HT1080 (cell line): ENCODE results near the gene TOMM40L. TPM values are rescaled to one million over a fixed set of nuclear protein-coding genes. Genes with fewer than 3 reads are reported as not detected.
A peak's percentile ranks its signal among the peaks of the same experiment; 100 is the strongest.
"Not testable (repeated sequence)": the region's sequence is repeated elsewhere in the genome, so short reads cannot be mapped to it uniquely, and the experiment has no call there.

Source experiments
- DNase-seq: peaks from one replicate; pipeline ENCODE4 v3.0.0-alpha.2; 2015; ENCODE audit warnings: low read depth
- total RNA-seq: library from RNA; depleted of rRNA; stranded (reverse); fragments of >200 nt; shearing (Covaris generic); gene quantifications from 2 replicates; pipeline ENCODE4 v1.2.3, GENCODE V29; 2014

The TOMM40L gene
- total RNA-seq, 1 experiment from 2014 or later = 25.8 TPM

DNA sequence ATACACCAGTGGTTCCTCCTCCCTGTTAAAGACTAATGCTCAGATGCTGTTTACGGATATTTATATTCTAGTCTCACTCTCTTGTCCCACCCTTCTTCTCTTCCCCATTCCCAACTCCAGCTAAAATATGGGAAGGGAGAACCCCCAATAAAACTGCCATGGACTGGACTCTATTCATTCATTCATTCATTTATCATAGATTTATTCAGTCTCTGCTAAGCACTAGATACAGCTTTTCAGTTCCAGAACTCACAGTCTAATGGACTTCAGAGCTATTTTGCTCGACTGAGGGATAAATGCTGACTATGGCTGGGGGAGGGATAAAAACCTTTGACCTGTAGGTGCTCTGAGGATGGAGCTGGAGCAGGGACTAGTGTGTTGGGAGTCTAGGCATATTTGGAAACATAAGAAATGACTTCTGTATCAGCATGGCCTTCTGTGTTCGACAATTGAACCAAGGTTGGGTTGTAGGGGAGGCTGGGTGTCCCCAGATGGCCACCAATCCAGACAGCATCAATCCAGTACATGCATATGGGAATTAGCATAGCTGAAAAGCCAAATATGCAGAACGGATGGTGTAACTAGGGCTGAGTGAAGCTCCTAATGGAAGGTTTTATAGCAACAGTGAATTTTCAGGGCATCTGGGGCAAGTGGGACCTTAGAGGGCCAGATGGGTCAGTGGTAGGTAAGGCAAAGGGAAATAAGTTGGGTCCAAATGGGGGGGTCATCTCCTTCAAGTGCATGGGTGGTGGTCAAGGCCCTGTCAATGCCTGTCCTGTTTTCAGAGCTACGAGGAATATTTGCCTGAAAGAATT lies 6.6 kb upstream of the TOMM40L start:
- DNase-seq = no peak

DNA sequence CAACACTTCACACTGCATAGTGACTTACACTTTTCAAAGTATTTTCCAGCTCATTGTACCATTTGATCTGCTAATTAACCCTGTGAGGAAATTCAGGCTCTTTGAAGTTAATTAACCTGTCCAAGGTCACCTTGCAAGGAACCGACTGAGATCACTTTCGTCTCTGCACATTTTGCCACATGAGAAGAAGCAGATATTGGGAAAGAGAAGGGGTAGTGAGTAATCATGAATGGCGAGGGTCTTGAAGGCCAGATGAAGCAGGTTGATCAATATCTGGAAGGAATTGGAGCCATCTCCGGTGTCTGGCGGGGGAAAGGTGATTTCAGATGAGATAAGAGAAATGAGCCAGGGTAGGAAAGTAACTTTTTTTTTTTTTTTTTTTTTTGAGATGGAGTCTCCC lies 5.9 kb upstream of the TOMM40L start:
- no peak for DNase-seq

DNA sequence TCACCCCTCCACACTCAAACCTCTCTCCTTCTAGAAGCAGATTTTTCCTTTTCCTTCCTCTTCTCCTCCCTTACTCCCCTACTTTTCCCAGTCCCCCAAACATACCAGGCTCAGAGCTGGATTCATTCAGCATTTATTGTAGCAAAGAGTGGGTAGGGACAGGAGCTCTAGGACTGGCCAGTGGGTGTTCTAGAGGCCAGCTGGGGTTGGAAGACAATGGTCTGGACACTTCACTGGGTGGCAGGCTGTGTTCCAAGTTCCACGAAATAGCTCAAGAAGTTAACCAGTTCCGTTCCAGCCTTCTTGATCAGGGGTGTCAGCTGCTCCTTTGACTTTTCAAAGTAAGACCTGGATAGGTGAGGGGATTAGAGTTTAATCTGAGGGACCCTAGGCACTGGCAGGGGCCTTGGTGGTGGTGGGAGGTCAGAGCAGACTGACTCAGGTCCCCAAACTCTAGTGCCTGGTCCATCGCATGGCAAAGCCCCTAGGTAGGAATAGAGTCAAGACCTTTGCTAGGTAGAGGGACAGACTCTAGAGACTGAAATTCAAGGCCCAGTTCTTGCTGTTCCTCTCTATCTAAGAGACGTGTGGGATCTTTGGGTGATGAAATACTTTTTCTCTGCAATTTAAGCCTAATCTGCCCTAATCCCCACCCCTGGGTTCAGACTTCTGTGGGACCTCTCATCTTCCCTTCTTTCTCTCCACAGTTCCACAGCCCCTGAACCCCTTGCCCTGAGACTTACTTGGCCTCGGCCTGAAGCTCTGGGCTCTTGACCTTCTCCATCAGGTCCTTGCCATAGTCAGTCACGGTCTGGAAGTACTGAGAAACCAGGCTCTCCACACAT lies 3.5 kb upstream of the TOMM40L start:
- no peak for DNase-seq

DNA sequence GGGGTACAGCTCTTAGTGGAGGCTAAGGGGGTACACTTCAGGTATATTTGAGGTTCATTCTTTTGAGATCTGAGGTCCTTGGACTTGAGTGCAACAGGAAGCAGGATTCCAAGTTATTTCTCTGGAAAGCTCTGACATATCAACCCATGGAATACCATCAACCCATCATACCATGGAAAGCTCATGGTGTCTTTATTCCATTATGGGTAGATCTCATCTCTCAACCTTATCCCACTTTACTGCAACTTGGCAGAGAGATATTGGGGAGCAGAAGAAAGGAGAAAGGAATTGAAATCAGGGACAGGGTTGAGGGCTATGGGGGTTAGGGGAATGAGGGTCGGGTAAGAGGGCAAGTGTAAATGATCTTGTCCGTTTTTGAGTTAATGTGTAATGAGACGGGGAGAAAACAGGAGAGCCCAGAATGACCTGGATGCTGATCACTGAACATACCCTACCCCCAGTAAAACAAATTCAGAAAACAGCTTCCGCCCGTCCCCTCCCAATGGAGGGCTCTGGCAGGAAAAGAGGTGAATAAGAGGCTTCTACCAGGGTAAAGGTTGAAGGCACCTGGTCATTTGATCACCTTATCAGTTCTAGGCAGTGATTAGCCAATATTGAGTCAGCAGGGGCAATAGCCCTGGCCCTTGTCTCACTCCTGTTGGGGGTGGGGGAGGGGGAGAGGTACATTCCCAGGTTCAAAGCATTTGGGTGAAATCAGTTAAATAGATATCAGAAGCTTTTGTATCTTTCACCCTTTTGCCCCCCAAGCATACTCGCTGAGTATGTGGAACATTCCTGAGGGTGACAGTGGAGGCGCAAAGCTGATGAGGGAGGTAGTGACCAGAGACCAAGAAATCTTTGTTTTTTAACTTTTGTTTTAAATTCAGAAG lies 1.8 kb upstream of the TOMM40L start:
- DNase-seq = no peak

DNA sequence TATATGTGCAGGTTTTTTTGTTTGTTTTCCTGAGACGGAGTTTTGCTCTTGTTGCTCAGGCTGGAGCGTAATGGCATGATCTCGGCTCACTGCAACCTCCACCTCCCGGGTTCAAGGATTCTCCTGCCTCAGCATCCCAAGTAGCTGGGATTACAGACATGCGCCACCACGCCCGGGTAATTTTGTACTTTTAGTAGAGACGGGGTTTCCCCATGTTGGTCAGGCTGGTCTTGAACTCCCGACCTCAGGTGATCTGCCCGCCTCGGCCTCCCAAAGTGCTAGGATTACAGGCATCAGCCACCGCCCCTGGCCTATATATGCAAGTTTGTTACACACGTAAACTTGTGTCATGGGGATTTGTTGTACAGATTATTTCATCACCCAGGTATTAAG lies 1.2 kb upstream of the TOMM40L start:
- DNase-seq = not testable (repeated sequence)

DNA sequence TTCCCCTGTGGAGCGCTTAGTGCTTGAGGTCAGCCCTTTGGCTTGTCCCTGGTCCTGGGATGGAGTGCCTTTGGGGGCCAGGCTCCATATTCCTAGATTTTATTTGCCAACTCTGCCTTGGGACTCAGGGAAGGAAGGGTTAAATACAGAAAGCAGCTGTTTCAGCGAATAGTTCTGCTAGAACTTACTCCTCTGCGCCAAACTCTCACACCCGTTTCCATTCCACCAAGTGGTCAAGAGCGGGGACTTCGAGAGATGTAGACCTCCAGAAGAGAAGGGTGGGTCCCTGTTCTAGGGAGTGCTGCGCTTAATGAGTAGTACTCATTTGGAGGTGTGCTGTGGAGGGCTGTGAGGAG lies 704 bp upstream of the TOMM40L start:
- no peak for DNase-seq

DNA sequence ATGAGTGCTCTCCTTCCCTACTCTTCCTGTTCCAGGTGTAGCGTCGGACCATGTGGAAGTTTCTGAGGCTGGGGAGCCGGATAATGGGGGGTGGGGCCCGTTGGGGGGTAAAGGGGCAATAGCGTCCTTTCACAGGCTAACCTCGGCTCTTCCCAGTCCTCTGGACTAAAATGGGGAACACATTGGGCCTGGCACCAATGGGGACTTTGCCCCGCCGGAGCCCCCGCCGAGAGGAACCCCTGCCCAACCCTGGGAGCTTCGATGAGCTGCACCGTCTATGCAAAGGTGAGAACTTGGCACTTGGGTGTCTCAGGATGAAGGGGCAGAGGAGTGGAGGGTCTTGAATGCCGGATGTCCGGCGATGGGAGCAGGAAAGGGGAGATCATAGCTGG lies 456 bp downstream of the TOMM40L start:
- no peak for DNase-seq

DNA sequence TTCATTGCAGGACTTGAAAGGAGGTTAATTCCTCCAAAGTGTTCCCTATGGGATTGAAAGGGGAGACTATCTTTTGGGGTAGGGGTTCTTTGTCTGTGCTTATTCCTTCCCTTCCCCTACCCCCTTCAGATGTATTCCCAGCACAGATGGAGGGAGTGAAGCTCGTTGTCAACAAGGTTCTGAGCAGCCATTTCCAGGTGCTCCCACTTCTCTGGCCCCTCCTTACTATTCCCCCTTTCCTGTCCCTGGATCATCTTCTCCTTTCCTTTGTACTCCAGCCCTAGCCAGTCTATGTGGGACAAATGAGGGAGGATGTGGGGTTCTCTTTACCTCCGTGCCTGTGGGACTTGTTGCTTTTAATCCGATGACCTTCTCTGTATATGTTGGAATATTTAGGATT lies 899 bp downstream of the TOMM40L start:
- DNase-seq = no peak

DNA sequence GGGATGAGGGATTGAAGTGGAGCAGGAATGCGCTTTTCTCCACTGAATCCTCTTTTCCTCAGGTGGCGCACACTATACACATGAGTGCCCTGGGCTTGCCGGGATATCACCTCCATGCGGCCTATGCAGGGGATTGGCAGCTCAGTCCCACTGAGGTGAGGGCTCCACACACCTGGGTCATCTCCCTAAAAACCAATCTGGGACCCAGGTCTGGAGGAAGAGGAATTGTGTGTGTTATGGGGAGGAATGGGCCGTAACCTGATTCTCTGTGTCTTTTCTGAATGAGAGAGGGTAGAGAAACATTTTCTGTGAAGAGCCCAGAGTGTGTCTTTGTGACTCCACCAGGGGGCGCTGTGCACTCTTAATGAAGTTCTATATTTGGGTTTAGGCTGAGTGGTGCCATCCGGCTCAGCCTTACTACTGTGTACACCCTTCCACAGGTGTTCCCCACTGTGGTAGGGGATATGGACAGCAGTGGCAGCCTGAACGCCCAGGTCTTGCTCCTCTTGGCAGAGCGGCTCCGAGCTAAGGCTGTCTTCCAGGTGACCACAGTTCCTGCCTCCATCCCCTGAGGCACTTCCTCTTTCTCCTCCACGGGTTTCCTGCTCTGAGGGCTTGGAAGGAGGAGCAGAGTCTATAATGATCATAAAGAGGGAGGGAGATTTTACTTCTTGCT lies 1.5 kb downstream of the TOMM40L start:
- DNase-seq = peak; percentile 66

DNA sequence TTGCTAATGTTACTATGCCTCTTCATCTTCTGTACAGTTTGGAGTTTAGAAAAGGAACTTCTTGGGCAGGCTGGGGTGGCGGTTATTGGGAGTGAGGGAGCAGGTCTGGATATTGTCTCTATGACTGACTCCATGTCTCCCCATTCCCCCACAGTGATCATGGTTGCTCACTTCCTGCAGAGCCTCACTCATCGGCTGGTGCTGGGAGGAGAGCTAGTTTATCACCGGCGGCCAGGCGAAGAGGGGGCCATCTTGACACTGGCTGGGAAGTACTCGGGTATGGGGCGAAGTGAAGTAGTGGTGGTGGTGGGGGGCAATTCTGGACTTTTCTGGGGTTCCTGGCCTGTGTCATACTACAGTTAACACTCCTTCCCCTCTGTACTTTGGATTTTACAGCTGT lies 2.2 kb downstream of the TOMM40L start:
- DNase-seq = no peak

DNA sequence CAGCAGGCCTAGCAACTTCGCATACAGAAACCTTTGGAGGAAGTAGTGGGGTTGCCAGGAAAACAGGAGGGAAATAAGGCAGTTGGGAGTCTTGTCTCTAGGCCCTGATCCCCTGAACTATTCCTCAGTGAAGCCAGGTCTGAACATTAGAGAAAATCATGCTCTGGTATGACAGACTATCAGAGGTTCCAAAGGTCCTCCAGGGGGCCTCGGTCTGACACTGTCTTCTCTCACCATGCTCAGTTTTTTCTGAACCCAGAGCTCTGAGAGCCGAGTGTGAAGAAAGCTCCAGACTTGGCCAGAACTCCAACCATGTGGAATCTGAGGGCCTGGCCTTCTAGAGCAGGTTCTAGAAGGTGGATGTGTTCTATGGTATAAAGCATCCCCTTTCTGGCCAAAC lies 4.0 kb downstream of the TOMM40L start:
- no peak for DNase-seq

DNA sequence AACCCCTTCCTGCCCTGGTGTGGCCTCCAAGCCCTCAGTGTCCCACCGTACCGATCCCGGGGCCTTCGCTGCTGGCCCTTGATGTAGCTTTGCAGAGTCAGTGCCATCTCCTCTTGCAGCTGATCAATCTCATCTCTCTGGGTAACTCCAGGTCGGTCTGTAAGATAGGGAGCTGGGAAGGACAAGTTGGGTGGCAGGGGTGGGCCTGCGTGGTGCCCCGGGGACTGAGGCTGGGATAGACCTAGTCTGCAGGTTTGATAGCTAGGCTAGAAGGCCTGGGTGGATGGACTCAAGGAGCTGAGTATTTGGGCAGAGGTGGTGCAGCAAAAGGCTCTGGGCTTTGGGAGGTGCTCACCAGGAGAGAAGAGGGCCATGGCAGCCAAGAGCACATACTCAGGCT lies 4.9 kb downstream of the TOMM40L start:
- no peak for DNase-seq

DNA sequence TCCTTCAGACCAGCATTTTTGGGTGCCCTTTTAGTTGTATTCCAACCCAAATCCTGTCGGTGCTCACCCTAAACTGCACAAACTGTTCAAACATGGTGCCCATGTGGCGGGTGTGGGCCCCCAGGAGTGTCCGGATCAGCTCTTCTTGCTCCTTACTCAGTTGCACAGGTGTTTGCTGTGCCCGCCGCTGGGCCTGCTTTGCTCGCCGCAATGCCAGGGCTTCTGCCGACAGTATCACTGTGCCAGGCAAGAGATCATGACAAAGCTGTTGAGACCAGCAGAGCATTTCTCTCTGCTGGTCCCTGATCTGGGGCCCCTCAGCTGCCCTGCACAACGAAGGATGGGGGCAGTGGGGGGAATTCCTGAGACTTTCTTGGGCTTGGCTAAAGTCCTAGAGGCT lies 7.2 kb downstream of the TOMM40L start:
- no peak for DNase-seq

DNA sequence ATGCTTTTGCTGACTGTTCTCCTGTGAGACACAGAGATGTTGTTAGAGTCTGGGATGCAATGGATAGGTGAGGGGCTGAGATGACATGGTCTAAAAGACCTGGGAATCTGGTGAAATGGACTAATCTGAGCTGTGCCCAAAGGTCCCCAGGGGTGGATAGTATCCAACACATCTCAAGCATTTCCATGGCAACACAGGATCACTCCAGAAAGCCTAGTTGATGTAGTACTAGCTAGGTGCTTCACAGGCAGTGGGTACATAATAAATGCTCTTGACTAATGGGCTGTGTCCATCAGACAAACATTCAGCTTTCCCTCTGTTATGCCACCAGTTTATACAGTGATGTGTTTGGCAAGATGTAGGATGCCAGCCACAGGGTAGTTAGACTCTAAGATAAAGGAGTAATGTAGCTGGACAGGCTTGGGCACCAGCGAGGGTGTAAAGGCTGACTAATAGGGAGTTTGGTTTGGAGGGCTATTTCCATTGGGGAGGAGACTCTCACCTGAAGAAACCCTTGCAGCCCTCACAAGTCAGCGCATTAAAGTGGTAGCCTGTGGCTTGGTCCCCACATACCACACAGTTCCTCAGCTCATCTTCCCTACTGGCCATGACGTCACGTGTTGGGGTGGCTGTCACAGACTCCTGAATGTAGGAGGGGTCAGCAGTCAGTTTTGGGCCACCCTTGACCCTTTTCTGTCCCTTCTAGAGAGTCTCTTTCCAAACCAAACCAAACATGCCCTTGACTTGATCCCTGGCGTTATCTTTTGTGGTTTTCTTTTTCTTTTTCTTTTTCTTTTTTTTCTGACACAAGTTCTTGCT lies 10.3 kb downstream of the TOMM40L start:
- DNase-seq = no peak

DNA sequence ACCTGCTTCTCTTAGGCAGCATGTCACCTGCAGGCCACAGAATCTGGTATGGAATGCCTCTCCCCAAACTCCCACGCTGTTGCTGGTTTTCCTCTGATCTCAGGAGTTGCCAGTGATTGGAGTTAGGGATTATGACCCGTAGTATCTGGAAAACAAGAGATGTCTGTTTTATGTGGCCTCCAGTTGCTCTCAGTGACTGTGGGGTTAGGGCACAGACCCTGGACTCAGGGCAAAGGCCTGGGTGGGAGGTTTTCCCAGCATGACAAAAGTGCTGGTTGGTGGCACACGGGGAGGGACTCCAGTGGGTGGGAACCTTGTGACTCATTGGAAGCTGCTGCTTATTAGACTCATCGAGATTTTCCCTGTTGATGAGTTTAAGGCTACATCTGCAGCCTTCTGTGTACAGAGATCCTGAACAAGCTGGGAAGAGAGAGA lies 12.2 kb downstream of the TOMM40L start, which contains the start of gene NR1I3:
NR1I3 (minus strand) TSS at position 165 of the 435 bp plus-strand sequence. CDS start 1,638 bp downstream, outside the sequence.
- DNase-seq = no peak

DNA sequence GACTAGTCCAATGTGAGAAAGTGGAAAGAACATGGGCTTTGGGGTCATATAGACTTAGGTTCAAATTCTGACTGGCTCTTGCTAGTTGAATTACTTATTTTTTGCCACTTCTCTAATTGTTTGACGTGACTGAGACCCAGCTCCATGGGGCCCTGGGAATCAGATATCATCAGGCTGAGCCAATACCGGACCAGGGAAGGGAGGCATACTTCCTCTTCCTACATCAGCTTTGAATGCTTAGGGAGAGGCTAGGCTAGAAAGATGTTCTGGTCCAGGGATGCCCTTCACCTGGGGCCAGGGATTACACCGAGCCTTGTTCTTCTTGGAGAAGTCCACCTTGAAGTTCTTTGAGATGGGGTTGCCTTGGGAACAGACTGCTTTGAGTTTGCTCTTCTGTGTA lies 15.8 kb downstream of the TOMM40L start:
- DNase-seq = no peak

DNA sequence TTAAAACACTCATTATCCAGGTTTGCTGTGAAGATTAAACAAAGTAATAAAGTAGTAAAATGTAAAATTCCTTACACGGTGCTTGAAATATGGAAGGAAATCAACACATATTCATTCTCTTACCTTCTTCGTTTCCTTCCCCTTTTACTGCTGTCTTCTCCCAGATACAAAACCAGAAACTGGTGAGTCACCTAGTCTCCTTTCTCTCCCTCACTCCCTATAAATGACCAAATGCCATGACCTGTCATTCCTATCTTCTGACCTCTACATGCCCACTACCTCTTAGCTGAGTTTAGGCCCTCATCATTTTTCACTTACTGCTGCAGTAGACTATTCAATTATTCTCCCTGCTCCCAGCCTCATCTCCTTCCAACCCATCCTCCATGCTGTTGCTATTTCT lies 16.5 kb downstream of the TOMM40L start:
- peak; percentile 34 for DNase-seq

DNA sequence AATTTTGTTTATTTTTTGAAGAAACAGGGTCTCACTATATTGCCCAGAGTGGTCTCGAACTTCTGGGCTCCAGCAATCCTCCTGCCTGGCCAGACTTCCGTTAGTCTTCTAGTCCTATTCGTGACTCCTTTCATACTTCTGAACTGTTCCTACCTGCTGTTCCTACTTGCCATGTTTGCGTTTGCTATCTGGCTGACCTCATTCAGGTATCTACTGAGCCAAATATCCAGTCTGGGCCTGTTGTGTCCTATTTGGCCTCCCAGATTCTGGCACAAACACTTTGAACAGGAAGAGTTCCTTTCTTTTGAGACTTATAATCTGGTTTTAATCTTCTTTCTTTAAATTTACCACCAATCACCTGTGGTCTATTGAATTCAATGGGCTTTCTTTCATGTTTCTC lies 19.0 kb downstream of the TOMM40L start:
- no peak for DNase-seq

DNA sequence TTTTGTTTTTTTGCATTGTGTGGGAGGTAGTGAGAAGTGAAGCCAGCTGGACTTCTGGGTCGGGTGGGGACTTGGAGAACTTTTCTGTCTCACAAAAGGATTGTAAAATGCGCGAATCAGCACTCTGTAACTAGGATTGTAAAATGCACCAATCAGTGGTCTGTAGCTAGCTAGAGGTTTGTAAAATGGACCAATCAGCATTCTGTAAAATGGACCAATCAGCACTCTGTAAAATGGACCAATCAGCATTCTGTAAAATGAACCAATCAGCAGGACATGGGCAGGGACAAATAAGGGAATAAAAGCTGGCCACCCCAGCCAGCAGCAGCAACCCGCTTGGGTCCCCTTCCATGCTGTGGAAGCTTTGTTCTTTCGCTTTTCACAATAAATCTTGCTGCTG lies 24.2 kb downstream of the TOMM40L start:
- DNase-seq = not testable (repeated sequence)

DNA sequence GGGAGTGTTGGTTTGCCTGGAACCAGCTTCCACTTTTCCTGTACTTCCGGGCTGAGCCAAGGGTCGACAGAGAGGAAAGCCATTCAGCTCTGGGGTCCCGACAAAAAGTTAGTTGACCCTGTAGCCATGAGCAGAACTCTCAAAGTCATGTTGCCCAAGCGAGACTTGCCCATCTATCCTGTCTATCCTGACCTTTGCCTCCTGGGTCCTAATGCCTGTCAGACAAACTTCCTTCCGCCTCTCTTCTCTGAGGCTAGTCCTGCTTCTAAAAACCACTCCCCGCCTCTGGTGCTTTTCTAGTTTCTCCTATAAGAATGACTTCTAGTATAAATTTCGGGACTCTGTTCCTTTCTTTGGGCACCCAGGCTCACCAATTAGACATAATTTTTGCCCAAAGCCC lies 25.0 kb downstream of the TOMM40L start:
- DNase-seq = no peak
